Amygdala (tissue), 56 donors: ENCODE results near the gene APBA2.
A peak's percentile ranks its signal among the peaks of the same experiment; 100 is the strongest.
"Not testable (repeated sequence)": the region's sequence is repeated elsewhere in the genome, so short reads cannot be mapped to it uniquely, and the experiment has no call there.

ENCODE experiments used
- DNase-seq, 56 donors: peaks; one replicate each; lab custom pipeline; 2025; lab: John Stamatoyannopoulos, UW

Gene APBA2

GRCh38 chr15:29135702-29136646 lies 250.2 kb downstream of the APBA2 start:
- no peak for DNase-seq

GRCh38 chr15:29138260-29138659 lies 252.5 kb downstream of the APBA2 start:
- no peak for DNase-seq

- DNase-seq: no peak
Observed at GRCh38 chr15:29139072-29139471, 253.3 kb downstream of the APBA2 start.

GRCh38 chr15:29139540-29140459 lies 254.0 kb downstream of the APBA2 start:
- DNase-seq: peak in 24 of 56 donors; percentile 8 to 66 (median 24)

- DNase-seq: no peak
Observed at GRCh38 chr15:29140475-29141307, 254.9 kb downstream of the APBA2 start.

- DNase-seq: no peak
Observed at GRCh38 chr15:29141308-29142128, 255.7 kb downstream of the APBA2 start.

- no peak for DNase-seq
Observed at GRCh38 chr15:29142129-29142747, 256.5 kb downstream of the APBA2 start.

- DNase-seq: no peak
Observed at GRCh38 chr15:29143293-29143692, 257.5 kb downstream of the APBA2 start.

GRCh38 chr15:29143909-29144635 lies 258.3 kb downstream of the APBA2 start:
- DNase-seq: no peak

- DNase-seq: no peak
Observed at GRCh38 chr15:29149738-29150075, 263.9 kb downstream of the APBA2 start.

- no peak for DNase-seq
Observed at GRCh38 chr15:29150515-29151483, 265.0 kb downstream of the APBA2 start.

- no peak for DNase-seq
Observed at GRCh38 chr15:29151484-29151857, 265.7 kb downstream of the APBA2 start.

GRCh38 chr15:29156521-29156920 lies 270.7 kb downstream of the APBA2 start:
- no peak for DNase-seq

GRCh38 chr15:29159771-29160455 lies 274.1 kb downstream of the APBA2 start:
- no peak for DNase-seq

- DNase-seq: no peak
Observed at GRCh38 chr15:29162411-29162810, 276.6 kb downstream of the APBA2 start.

- not testable (repeated sequence) for DNase-seq
Observed at GRCh38 chr15:29167122-29167521, 281.3 kb downstream of the APBA2 start.
